GM18951 (cell line): ENCODE measurements around the gene MAPK9.
A peak's percentile ranks its signal among the peaks of the same experiment; 100 is the strongest.

Experiments used
- POLR2A ChIP-seq: IDR thresholded peaks from 4 replicates; pipeline ENCODE4 v1.6.1; 2011; ENCODE audit warnings: mild to moderate bottlenecking; ENCODE audit not compliant: insufficient read length, insufficient read depth; ENCODE audit errors: extremely low read depth
- in situ Hi-C: fragments of 300-500 bp; cut with MboI; formaldehyde crosslinking; loops from one replicate; pipeline ENCODE4 v1.12.0; 2022; ENCODE audit warnings: low sequenced_read_pairs, mixed read lengths, inconsistent platforms; ENCODE audit not compliant: unreplicated experiment

MAPK9 gene

DNA sequence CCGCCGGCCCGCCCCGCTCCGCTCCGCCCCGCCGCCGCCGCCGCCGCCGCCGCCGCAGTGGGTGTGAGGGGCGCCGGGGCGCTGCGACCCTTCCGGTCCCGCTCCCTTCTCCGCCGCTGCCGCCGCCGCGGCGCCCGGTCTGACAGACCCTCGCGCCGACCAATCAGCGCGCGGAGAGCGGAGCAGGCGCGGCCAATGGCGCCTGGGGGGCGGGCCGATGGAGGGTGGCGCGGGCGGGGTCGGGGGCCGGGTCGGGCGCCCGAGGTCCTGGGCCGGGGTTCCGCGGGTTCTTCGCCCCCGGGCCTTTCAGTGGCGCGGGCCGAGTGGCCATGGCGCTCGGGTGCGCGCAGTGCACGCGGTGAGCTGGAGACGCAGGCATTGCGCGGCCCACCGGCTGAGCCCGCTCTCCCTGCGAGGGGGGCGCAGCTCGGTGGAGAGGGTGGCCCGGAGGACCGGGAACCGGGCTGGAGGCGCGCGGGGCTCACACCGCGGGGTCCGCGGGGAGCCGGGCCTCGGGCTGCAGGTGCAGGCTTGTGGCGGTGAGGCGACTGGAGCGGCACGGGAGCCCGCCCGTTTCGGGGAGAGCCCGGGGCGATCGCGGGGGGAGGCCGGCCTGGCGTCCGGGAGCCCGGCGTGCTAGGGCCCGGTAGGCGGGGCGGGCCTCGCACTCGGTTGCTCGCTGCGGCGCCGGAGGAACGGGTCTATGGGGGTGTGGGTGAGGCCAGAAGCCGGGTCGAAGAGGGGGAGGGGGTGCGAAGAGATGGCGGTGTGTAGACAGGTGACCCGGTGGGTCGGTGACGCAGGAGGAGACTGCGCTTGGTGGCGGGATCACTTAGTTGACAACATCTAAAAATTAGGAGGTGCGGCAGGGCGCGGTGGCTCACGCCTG, at the start of gene MAPK9:
Gene MAPK9 (minus strand): TSS at position 141 of the 889 bp plus-strand sequence. CDS start 11,522 bp downstream, outside the sequence.
- in situ Hi-C loops: no loop called here
- peak; percentile 68 for TF ChIP-seq POLR2A

DNA sequence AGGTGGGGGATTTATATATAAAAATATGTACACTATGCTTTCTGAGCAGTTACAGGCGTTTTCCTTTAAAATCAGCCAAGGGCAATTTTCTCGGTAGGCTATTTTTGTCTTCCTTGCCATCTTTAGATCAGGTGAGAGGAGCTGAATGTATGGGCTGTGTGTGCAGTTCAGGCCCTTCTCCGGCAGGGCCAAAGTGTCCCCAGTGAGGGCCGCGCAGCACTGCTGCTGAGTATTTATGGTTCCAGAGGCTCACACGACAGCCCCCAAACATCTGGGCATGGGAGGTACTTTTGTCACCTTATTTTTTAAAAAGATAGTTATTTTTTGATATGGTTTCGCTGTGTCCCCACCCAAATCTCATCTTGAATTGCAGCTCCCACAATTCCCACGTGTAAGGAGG, 49.7 kb upstream of the MAPK9 start:
- in situ Hi-C loops: no loop called here
- no peak for TF ChIP-seq POLR2A

GRCh38 chr5:180340856-180341255, 49.0 kb upstream of the MAPK9 start:
- no peak for TF ChIP-seq POLR2A
- in situ Hi-C loops: no loop called here

DNA sequence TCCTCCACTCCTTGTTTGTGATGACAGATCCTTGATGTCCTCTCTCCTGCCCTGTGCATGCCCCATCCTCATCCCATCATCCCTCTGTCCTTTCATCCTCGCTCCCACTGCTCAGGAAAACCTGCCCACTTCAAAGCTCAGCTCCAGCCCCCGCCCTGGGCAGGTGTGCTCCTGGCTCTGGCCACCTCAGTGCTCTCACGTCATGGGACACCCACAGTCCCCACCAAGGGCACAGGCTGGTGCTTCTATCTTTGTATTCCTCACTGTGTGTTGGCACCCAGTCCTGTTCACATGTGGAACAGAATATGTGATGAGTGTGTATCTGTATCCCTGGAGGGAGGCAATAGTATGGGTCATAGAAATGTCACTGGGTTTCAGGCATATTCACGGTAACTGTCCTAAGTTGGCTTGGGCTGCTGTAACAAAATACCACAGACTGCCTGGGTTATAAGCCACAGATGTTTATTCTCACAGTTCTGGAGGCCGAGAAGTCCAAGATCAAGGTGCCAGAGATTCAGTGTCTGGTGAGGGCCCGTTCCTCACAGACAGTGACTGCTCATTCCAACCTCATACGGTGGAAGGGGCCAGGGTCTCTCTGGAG, 47.8 kb upstream of the MAPK9 start:
- in situ Hi-C loops: no loop called here
- TF ChIP-seq POLR2A: no peak

- in situ Hi-C loops: no loop called here
- no peak for TF ChIP-seq POLR2A
Measured at GRCh38 chr5:180338001-180338707, 46.3 kb upstream of the MAPK9 start.

GRCh38 chr5:180336234-180337020, 44.5 kb upstream of the MAPK9 start:
- in situ Hi-C loops: no loop called here
- TF ChIP-seq POLR2A: no peak

DNA sequence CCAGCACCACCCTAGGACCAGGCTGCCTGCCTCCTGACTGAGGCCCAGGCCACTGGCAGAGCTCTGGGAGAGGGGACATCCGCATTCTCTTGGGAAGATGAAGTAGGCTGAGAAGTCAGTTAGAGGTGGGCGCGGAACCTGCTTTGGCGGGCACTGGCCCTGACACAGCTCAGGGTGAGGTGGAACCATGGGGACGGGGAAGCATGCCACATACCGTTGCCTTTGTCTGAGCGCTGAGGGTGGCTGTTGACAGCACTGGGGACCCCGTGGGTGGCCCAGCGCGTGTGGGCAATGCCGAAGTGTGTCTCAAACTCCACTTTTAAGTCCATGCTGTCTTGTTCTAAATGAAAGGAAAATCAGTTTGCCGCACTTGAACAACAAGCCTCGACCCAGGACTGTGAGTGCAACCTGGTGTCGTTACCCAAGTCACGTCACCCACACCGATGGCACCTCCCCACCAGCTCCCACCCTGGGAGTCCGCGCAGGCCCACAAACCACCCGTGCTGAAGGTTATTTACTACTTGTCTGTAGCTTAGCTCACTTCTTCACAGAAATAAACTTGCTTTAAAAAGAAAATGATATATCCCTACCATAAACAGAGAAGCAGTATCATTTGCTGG, 43.8 kb upstream of the MAPK9 start:
- TF ChIP-seq POLR2A: no peak
- in situ Hi-C loops: no loop called here

GRCh38 chr5:180334751-180335613, 43.1 kb upstream of the MAPK9 start:
- in situ Hi-C loops: no loop called here
- TF ChIP-seq POLR2A: no peak

DNA sequence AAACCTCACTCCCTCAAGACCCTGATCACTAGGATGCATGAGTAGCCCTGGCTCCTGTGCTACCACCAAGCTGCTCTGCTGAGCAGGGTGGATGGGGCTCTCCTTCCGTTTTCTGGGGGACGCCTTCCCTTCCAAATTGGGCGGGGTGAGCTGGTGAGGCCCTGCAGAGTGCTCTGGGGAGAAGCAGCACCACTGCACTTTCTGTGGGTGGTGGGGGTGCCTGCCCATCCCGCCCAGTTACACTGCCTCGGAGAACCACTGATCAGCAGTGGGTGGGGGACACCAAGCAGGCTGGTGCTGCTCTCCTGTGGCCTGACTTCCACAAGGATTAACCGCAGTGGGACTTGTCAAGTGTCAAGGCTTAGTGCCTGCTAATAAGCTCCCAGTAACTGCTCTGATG, 42.3 kb upstream of the MAPK9 start:
- in situ Hi-C loops: no loop called here
- TF ChIP-seq POLR2A: no peak

- no peak for TF ChIP-seq POLR2A
- in situ Hi-C loops: no loop called here
Measured at GRCh38 chr5:180333661-180334060, 41.8 kb upstream of the MAPK9 start.

DNA sequence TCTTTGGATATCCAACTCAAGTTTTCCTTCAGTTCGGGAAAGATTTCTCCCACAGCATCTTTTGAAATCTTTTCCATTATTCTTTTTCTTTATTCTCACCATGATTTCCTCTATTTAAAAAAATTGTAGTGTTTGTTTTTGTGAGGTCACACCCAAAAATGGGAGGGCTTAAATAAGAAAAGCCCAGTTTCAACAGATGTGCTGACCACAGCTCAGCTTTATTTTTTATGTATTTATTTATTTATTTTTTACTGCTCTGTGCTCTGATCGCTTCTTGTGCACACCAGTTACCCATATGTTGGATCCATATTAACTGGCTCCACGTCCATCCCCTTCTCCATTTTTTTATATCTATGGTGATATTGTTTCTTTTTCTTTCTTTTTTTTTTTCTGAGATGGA, 41.0 kb upstream of the MAPK9 start:
- in situ Hi-C loops: no loop called here
- no peak for TF ChIP-seq POLR2A

DNA sequence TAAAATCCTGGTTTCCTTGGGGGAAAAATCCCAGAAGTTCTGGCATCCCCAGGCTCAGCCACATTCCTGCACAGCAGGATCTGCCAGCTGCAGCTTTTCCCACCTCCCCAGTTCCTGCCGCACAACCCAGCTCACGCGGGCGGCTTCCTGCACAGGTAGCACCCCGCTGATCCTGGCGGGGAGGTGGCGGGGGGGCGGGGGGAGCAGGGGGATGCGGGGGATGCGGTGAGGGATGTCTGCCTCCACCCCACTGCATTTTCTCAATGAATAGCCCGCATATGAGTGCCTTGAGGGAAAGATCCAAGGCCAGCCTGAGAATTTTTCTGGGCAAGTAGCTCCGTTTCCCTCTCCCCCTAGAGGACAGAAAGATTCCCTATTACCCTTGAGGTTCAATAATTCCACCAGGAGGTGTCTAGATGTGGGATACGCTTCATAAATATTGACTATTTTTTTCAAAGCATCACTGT, 40.2 kb upstream of the MAPK9 start:
- in situ Hi-C loops: no loop called here

GRCh38 chr5:180331647-180331950, 39.7 kb upstream of the MAPK9 start:
- in situ Hi-C loops: no loop called here
- TF ChIP-seq POLR2A: no peak

More for the DNA sequence above, 40.2 kb upstream of the MAPK9 start:
- TF ChIP-seq POLR2A: no peak
